GM12878 (cell line): ENCODE results near the gene GRM7. TPM values are rescaled to one million over a fixed set of nuclear protein-coding genes. Genes with fewer than 3 reads are reported as not detected.

Experiments used
- ATAC-seq: fragments of 200-7000 bp; cut with Tn5 transposase; 3 replicates; pipeline ENCODE4 v1.9.1; 2020; ENCODE audit warnings: mild to moderate bottlenecking, moderate library complexity
- BruUV-seq: library from RNA; stranded (reverse); fragments of 400-500 nt; replicated peaks from 2 replicates; lab custom pipeline; 2021; lab: Mats Ljungman, UMichigan
- CTCF ChIA-PET: fragments of 300-600 bp; sonication (Branson Sonifier 250); formaldehyde crosslinking; extraction: SDS; loops from one replicate; lab custom pipeline; 2021; ENCODE audit warnings: inconsistent platforms; lab: Yijun Ruan, JAX
- POLR2A ChIA-PET: fragments of 350-600 bp; formaldehyde crosslinking; extraction: SDS; loops from one replicate; lab custom pipeline; 2021; ENCODE audit warnings: inconsistent platforms; lab: Charles Lee
- RAD21 ChIA-PET: fragments of 300-600 bp; sonication (Branson Sonifier 250); formaldehyde crosslinking; loops from one replicate; lab custom pipeline; 2023; ENCODE audit warnings: antibody characterized with exemption; ENCODE audit not compliant: unreplicated experiment; lab: Charles Lee
- SMC1A ChIA-PET: fragments of 300-600 bp; sonication (Branson Sonifier 250); formaldehyde crosslinking; loops from one replicate; lab custom pipeline; 2023; ENCODE audit not compliant: unreplicated experiment, uncharacterized antibody; lab: Charles Lee
- DNase-seq: peaks from one replicate; pipeline ENCODE4 v3.0.0-alpha.2; 2011; ENCODE audit warnings: low read depth, low spot score
- FAIRE-seq: peaks from 3 replicates; lab custom pipeline; 2011; peaks lifted over from hg19 to GRCh38; lab: Jason Lieb, UNC
- H2AFZ ChIP-seq: 2 replicates; pipeline ENCODE4 v1.6.0; 2011; ENCODE audit warnings: low read depth, low read length, control low read depth; ENCODE audit not compliant: control insufficient read depth
- H3K27ac ChIP-seq: 2 replicates; pipeline ENCODE4 v1.5.1; 2011; ENCODE audit warnings: control low read depth; ENCODE audit not compliant: control insufficient read depth, insufficient read depth
- H3K27me3 ChIP-seq, 2 experiments: replicated peaks in 1 of 2; 2 replicates each; pipeline versions ENCODE4 v1.6.0 to v1.6.1; 2011; ENCODE audit warnings: low read length in 1 of 2; ENCODE audit not compliant: control insufficient read depth in 2 of 2, insufficient read depth in 2 of 2
- H3K36me3 ChIP-seq, 2 experiments: 2 replicates each; pipeline ENCODE4 v1.5.1; 2011; ENCODE audit warnings: low read length in 1 of 2; ENCODE audit not compliant: control insufficient read depth in 2 of 2, insufficient read depth in 2 of 2
- H3K4me1 ChIP-seq: 2 replicates; pipeline ENCODE4 v1.6.1; 2011; ENCODE audit warnings: mild to moderate bottlenecking, low read length, moderate library complexity, mixed read lengths; ENCODE audit not compliant: control insufficient read depth, insufficient read depth
- H3K4me2 ChIP-seq: 2 replicates; pipeline ENCODE4 v1.6.0; 2011; ENCODE audit warnings: control low read depth; ENCODE audit not compliant: control insufficient read depth, insufficient read depth
- H3K4me3 ChIP-seq: fragments of 200-600 bp; sonication (generic); 2 replicates; pipeline ENCODE4 v1.5.1; 2016
- H3K79me2 ChIP-seq: 2 replicates; pipeline ENCODE4 v1.6.0; 2011; ENCODE audit warnings: low read length; ENCODE audit not compliant: control insufficient read depth, insufficient read depth
- H3K9ac ChIP-seq: 2 replicates; pipeline ENCODE4 v1.8.0; 2011; ENCODE audit warnings: low read length, control low read depth, mixed read lengths; ENCODE audit not compliant: control insufficient read depth, insufficient read depth
- H3K9me3 ChIP-seq: replicated peaks from 3 replicates; pipeline ENCODE4 v1.5.1; 2011; ENCODE audit warnings: mild to moderate bottlenecking, low read length; ENCODE audit not compliant: control insufficient read depth, insufficient read depth
- H4K20me1 ChIP-seq: 2 replicates; pipeline ENCODE4 v1.6.0; 2011; ENCODE audit not compliant: control insufficient read depth, insufficient read depth
- CBFB ChIP-seq: IDR thresholded peaks from 2 replicates; pipeline ENCODE4 v1.6.1; 2016; ENCODE audit warnings: antibody characterized with exemption, low read depth
- CBX3 ChIP-seq: fragments of 200-600 bp; sonication (generic); IDR thresholded peaks from 2 replicates; pipeline ENCODE4 v1.6.1; 2016; ENCODE audit warnings: low read depth, borderline replicate concordance
- MXI1 ChIP-seq: fragments of 150-350 bp; IDR thresholded peaks from 2 replicates; pipeline ENCODE4 v1.6.1; 2011; ENCODE audit warnings: low read depth, mild to moderate bottlenecking, inconsistent platforms, low read length, improper control_type of control experiment
- REST ChIP-seq: IDR thresholded peaks from 2 replicates; pipeline ENCODE4 v1.6.1; 2012; ENCODE audit warnings: mild to moderate bottlenecking, low read depth, low read length
- WGBS: methylation state at CpG from one replicate; pipeline ENCODE4 v1.1.6; 2016; ENCODE audit warnings: low lambda C conversion rate; ENCODE audit not compliant: insufficient replicate concordance, insufficient coverage; ENCODE audit errors: missing lambda C conversion rate; 5-methylcytosine and 5-hydroxymethylcytosine counted together
- in situ Hi-C: fragments of 300-500 bp; cut with MboI; formaldehyde crosslinking; loops from 9 replicates; pipeline ENCODE4 v1.14.3; 2018; ENCODE audit warnings: mixed read lengths
- intact Hi-C: fragments of 100-400 bp; cut with micrococcal nuclease; formaldehyde crosslinking; loops from one replicate; pipeline ENCODE4 v1.14.2; 2022; ENCODE audit not compliant: unreplicated experiment
- polyA plus RNA-seq, 11 experiments: library from polyadenylated mRNA; depleted of rRNA in 4 of 11; unstranded in 6 of 11; stranded (reverse) in 5 of 11; fragments of >200 nt; fragmentation: Nextera tagmentation in 4 of 11; fragmentation: Illumina TruSeq in 1 of 11; extraction: Ambion mirVana in 4 of 11; extraction: Trizol in 1 of 11; gene quantifications; 1 replicate in 1 of 11; 2 replicates in 10 of 11; pipeline versions ENCODE4 v1.2.1 to v1.2.3, GENCODE V29; 2011 to 2016; ENCODE audit warnings: inconsistent platforms in 2 of 11, missing spikeins in 2 of 11, low read depth in 1 of 11
- total RNA-seq, 4 experiments: library from RNA; depleted of rRNA in 3 of 4; stranded (reverse); fragments of >200 nt in 3 of 4; fragmentation: Illumina TruSeq in 1 of 4; extraction: Trizol in 1 of 4; gene quantifications; 2 replicates each; pipeline versions ENCODE4 v1.2.1 to v1.2.3, GENCODE V29; 2013 to 2021
- TF ChIP-seq, protein P1 (sequence below): IDR thresholded peaks from 2 replicates; pipeline ENCODE4 v1.6.1; 2011; ENCODE audit warnings: low read depth, mild to moderate bottlenecking, low read length, moderate library complexity, borderline replicate concordance; ENCODE audit errors: extremely low read depth
- TF ChIP-seq, protein P2 (sequence below): IDR thresholded peaks from 2 replicates; pipeline ENCODE4 v1.6.1; 2012; ENCODE audit warnings: low read depth, low read length, improper control_type of control experiment
- TF ChIP-seq, protein P3 (sequence below), 3 experiments: IDR thresholded peaks in 2 of 3; conservative IDR thresholded peaks in 1 of 3; 2 replicates each; pipeline ENCODE4 v1.5.1; 2011; ENCODE audit warnings: low read depth in 3 of 3, low read length in 3 of 3, mild to moderate bottlenecking in 3 of 3, control low read depth in 2 of 3, moderate library complexity in 2 of 3, inconsistent platforms in 1 of 3, mixed read lengths in 1 of 3; ENCODE audit not compliant: control insufficient read depth in 2 of 3, insufficient read depth in 1 of 3; ENCODE audit errors: extremely low read depth in 1 of 3

The GRM7 gene
- total and polyA plus RNA-seq, 10 of the 15 experiments (the other 5 are each of a cell fraction or from before 2014, with no cell fraction given) = not detected

GRCh38 chr3:7226393-7226792 is 365.5 kb downstream of the GRM7 start (continued):
- TF ChIP-seq REST = no peak
- TF ChIP-seq, protein P1, sequence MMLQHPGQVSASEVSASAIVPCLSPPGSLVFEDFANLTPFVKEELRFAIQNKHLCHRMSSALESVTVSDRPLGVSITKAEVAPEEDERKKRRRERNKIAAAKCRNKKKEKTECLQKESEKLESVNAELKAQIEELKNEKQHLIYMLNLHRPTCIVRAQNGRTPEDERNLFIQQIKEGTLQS = no peak

GRCh38 chr3:7238565-7239295 is 377.8 kb downstream of the GRM7 start:
- FAIRE-seq (no peak), DNase-seq (no peak), ATAC-seq (no peak)
- no TSS peak for BruUV-seq
- Histone ChIP-seq H3K4me2 (no peak overlapping the region), H3K9ac (no peak overlapping the region), H3K4me1 (no peaks in the 10 kb centered on the region), H3K36me3 (no peaks in the 10 kb centered on the region), H3K27ac (no peak overlapping the region), H3K27me3 (no peaks in the 10 kb centered on the region), H4K20me1 (no peaks in the 10 kb centered on the region), H2AFZ (no peak overlapping the region), H3K4me3 (no peak overlapping the region), H3K79me2 (no peaks in the 10 kb centered on the region), H3K9me3 (no peaks in the 10 kb centered on the region)
- POLR2A ChIA-PET = no interaction called here
- 0% methylated on average over 1 of the region's 1 CpG for WGBS
- SMC1A ChIA-PET = interaction anchor here (1.6 kb wide), 1 partner anchor 10 kb away, joined by 3 read pairs; no protein-coding TSS in a partner anchor
- TF ChIP-seq CBX3 (no peak), MXI1 (no peak), CBFB (no peak)
- TF ChIP-seq, protein P2, sequence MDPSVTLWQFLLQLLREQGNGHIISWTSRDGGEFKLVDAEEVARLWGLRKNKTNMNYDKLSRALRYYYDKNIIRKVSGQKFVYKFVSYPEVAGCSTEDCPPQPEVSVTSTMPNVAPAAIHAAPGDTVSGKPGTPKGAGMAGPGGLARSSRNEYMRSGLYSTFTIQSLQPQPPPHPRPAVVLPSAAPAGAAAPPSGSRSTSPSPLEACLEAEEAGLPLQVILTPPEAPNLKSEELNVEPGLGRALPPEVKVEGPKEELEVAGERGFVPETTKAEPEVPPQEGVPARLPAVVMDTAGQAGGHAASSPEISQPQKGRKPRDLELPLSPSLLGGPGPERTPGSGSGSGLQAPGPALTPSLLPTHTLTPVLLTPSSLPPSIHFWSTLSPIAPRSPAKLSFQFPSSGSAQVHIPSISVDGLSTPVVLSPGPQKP = no peak
- TF ChIP-seq, protein P3, sequence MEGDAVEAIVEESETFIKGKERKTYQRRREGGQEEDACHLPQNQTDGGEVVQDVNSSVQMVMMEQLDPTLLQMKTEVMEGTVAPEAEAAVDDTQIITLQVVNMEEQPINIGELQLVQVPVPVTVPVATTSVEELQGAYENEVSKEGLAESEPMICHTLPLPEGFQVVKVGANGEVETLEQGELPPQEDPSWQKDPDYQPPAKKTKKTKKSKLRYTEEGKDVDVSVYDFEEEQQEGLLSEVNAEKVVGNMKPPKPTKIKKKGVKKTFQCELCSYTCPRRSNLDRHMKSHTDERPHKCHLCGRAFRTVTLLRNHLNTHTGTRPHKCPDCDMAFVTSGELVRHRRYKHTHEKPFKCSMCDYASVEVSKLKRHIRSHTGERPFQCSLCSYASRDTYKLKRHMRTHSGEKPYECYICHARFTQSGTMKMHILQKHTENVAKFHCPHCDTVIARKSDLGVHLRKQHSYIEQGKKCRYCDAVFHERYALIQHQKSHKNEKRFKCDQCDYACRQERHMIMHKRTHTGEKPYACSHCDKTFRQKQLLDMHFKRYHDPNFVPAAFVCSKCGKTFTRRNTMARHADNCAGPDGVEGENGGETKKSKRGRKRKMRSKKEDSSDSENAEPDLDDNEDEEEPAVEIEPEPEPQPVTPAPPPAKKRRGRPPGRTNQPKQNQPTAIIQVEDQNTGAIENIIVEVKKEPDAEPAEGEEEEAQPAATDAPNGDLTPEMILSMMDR (IDR thresholded peaks at IDR 0.05 in 2 of 3, conservative IDR thresholded peaks at IDR 0.05 in 1 of 3; ENCODE audit: control insufficient read depth in 2 of 3, extremely low read depth in 1 of 3, insufficient read depth in 1 of 3, low read depth in 3 of 3, low read length in 3 of 3) = no peak
- CTCF ChIA-PET = no interaction called here
- in situ Hi-C loops = no loop called here
- intact Hi-C loops = no loop called here
- RAD21 ChIA-PET = no interaction called here
